Measurements from ENCODE around the gene PIWIL4. TPM values are rescaled to one million over a fixed set of nuclear protein-coding genes. Genes with fewer than 3 reads are reported as not detected.

Gene PIWIL4
- polyA plus RNA-seq, 1 experiment, result 1.6 TPM

DNA sequence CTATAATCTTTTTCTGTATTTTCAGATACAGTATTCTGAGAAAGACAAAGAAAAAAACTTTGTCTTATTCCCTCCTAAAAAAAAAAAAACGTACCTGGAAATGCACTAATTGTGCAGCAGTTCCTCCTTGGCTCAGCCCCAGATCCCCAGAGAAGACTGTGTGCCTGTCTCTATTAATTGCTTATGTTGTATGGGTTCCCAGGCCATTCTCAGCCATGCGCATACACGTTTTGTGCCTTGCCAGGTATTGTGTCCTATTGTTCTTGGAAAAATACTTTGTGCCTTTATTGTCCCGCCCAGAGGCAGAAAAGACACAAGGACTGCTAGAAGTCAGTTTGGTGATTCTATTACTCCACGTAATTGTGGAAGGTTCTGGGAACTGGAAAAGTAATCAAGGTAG, 91.2 kb downstream of the PIWIL4 start:
- ChIA-PET POLR2A (no interaction called here), CTCF (interaction anchor here (0.6 kb wide), 1 partner anchor 1371 kb away, joined by 3 read pairs; no protein-coding TSS in a partner anchor)
- no peaks in the 10 kb centered on the region; the same call in none of the 2 replicates for H3K27me3 ChIP-seq (ENCODE audit: control insufficient read depth, insufficient read depth, low read length)

DNA sequence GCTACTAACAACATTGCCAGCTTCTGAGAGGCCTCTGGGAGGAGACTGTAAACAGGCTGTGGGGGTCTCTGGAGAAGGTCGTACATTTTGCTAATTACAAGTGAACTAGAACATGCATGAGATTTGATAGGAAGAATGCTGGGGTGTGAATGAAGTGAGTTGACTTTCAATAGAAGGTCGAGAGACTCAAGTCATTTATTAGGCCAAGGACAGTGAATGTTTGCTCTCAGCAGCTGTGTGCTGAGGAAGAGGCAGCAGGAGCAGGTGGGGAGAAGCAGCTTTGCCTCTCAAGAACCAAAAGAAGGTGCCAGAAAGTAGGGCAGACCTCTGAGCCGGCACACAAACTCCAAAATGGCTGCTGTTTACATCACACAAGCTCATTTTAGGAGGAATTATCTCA, 91.7 kb downstream of the PIWIL4 start:
- no peaks in the 10 kb centered on the region; the same call in none of the 2 replicates for H3K27me3 ChIP-seq (ENCODE audit: control insufficient read depth, insufficient read depth, low read length)
- DNase-seq (ENCODE audit: low read depth), result no peak
- ChIA-PET CTCF (interaction anchor here (0.6 kb wide), 1 partner anchor 1370 kb away, joined by 3 read pairs; no protein-coding TSS in a partner anchor), POLR2A (no interaction called here)
- no peaks in the 10 kb centered on the region for H3K36me3 ChIP-seq (ENCODE audit: control insufficient read depth, insufficient read depth, low read length)
- TF ChIP-seq, protein P1, sequence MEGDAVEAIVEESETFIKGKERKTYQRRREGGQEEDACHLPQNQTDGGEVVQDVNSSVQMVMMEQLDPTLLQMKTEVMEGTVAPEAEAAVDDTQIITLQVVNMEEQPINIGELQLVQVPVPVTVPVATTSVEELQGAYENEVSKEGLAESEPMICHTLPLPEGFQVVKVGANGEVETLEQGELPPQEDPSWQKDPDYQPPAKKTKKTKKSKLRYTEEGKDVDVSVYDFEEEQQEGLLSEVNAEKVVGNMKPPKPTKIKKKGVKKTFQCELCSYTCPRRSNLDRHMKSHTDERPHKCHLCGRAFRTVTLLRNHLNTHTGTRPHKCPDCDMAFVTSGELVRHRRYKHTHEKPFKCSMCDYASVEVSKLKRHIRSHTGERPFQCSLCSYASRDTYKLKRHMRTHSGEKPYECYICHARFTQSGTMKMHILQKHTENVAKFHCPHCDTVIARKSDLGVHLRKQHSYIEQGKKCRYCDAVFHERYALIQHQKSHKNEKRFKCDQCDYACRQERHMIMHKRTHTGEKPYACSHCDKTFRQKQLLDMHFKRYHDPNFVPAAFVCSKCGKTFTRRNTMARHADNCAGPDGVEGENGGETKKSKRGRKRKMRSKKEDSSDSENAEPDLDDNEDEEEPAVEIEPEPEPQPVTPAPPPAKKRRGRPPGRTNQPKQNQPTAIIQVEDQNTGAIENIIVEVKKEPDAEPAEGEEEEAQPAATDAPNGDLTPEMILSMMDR (IDR thresholded peaks at IDR 0.05; ENCODE audit: insufficient read depth, low read depth, low read length), result no peak
- no peak overlapping the region for H3K4me3 ChIP-seq (ENCODE audit: low read depth, low read length)

More for the DNA sequence above, 91.2 kb downstream of the PIWIL4 start:
- no peak overlapping the region for H3K4me3 ChIP-seq (ENCODE audit: low read depth, low read length)
- TF ChIP-seq, protein P1 (IDR thresholded peaks at IDR 0.05; ENCODE audit: insufficient read depth, low read depth, low read length), result no peak
- H3K36me3 ChIP-seq (ENCODE audit: control insufficient read depth, insufficient read depth, low read length), result no peaks in the 10 kb centered on the region
- DNase-seq (ENCODE audit: low read depth), result no peak

DNA sequence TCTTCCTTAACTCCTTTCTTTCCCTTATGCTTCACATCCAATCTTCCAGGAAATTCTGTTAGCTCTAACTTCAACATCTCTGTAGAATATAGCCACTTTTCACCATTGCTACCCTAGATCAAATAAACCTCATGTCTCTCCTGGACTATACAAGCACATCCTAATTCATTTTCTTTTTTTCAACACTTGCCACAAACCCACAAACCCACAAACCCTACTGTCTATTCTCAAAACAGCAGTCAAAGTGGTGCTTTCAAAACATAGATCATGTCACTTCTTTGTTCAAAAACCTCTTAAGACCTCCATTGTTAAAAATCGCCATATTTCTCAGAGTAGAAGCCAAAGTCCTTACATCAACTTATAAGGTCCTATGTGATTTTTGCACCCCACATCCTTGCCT, 94.3 kb downstream of the PIWIL4 start:
- TF ChIP-seq, protein P1 (IDR thresholded peaks at IDR 0.05; ENCODE audit: insufficient read depth, low read depth, low read length), result no peak

DNA sequence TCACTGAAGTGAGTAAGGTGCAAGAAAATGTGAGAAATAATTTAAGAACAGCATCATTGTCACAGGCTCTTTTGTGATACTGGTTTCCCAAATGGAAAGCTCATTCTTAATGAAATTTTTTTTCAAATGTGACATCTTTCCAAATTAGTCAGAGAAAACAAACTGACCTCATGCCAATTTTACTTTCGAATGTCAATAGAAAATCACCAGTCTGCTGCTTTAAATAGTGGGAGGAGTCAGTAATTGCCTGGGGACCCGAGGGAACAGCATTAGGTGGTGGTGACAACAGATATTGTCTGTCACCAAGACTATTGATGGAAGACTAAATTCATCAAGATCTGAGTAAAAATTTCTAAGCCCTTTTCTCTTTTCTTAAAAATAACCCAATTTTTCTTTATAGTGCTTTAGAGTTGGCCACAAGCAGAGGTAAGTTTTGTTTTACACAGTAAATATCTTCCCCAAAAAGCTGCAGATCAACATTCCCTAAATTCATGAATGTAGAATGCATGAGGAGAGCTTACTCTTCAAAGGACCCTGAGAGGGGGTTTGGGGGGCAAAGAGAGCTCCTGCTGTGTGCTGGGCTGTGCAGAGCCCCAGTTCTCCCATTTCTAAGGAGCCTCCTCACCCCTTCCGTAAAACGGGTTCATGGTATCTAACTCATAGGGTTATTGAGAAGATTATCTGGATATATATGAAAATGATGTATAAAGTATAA, 95.1 kb downstream of the PIWIL4 start:
- Histone ChIP-seq H3K27me3 (ENCODE audit: control insufficient read depth, insufficient read depth, low read length) (no peaks in the 10 kb centered on the region; the same call in none of the 2 replicates), H3K36me3 (ENCODE audit: control insufficient read depth, insufficient read depth, low read length) (no peaks in the 10 kb centered on the region), H3K4me3 (ENCODE audit: low read depth, low read length) (no peak overlapping the region)
- CTCF ChIA-PET, result interaction anchor here (1.6 kb wide), 1 partner anchor 34 kb away, joined by 3 read pairs; no protein-coding TSS in a partner anchor
- POLR2A ChIA-PET, result no interaction called here
- TF ChIP-seq, protein P1 (IDR thresholded peaks at IDR 0.05; ENCODE audit: insufficient read depth, low read depth, low read length), result no peak
- no peak for DNase-seq (ENCODE audit: low read depth)

More for the DNA sequence above, 94.3 kb downstream of the PIWIL4 start:
- Histone ChIP-seq H3K4me3 (ENCODE audit: low read depth, low read length) (no peak overlapping the region), H3K36me3 (ENCODE audit: control insufficient read depth, insufficient read depth, low read length) (no peaks in the 10 kb centered on the region), H3K27me3 (ENCODE audit: control insufficient read depth, insufficient read depth, low read length) (no peaks in the 10 kb centered on the region; the same call in none of the 2 replicates)
- POLR2A ChIA-PET, result no interaction called here
- DNase-seq (ENCODE audit: low read depth), result no peak
- CTCF ChIA-PET, result no interaction called here

DNA sequence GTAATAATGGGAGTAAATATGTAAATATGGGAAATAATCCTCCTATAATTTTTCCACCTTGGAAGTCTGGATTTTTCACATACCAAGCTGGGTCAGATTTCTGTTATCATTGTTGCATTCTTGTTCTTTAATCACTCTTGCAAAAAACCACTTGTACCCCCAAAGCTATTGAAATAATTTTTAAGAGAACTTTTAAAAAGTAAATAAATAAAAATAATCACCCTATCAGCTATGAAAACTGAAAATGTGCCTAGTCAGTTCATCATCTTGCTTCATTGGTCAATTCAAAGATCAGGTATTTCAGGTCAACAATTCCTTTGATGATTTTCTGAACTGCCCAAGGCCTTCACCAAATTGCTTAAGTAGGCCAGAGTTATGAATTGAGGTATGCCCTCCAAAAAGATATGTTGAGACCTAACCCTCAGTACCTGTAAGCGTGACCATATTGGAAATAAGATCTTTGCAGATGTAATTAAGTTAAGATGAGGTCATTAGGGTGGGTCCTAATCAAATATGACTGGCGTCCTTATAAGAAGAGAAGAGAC, 95.8 kb downstream of the PIWIL4 start:
- Histone ChIP-seq H3K27me3 (ENCODE audit: control insufficient read depth, insufficient read depth, low read length) (no peaks in the 10 kb centered on the region; the same call in none of the 2 replicates), H3K36me3 (ENCODE audit: control insufficient read depth, insufficient read depth, low read length) (no peaks in the 10 kb centered on the region), H3K4me3 (ENCODE audit: low read depth, low read length) (no peak overlapping the region)
- TF ChIP-seq, protein P1 (IDR thresholded peaks at IDR 0.05; ENCODE audit: insufficient read depth, low read depth, low read length), result no peak
- POLR2A ChIA-PET, result no interaction called here
- no peak for DNase-seq (ENCODE audit: low read depth)
- CTCF ChIA-PET, result interaction anchor here (1.6 kb wide), 1 partner anchor 34 kb away, joined by 3 read pairs; no protein-coding TSS in a partner anchor
